IMR-90 (cell line): ENCODE data around the gene ELMO1. TPM values are rescaled to one million over a fixed set of nuclear protein-coding genes. Genes with fewer than 3 reads are reported as not detected.

Experiments
- ATAC-seq: fragments of 200-7000 bp; cut with Tn5 transposase; 2 replicates; pipeline ENCODE4 v1.9.1; 2020; ENCODE audit warnings: low read depth, mild to moderate bottlenecking, moderate library complexity
- BruUV-seq: library from RNA; stranded (reverse); fragments of 400-500 nt; replicated peaks from 2 replicates; lab custom pipeline; 2021; lab: Mats Ljungman, UMichigan
- CTCF ChIA-PET: fragments of 300-600 bp; formaldehyde crosslinking; extraction: SDS; loops from one replicate; lab custom pipeline; 2021; ENCODE audit warnings: antibody characterized with exemption; lab: Yijun Ruan, JAX
- POLR2A ChIA-PET: fragments of 300-600 bp; sonication (Branson Sonifier 250); formaldehyde crosslinking; loops from one replicate; lab custom pipeline; 2022; ENCODE audit warnings: antibody characterized with exemption; ENCODE audit not compliant: unreplicated experiment; lab: Charles Lee
- DNase-seq: peaks from one replicate; pipeline ENCODE4 v3.0.0; 2013
- H2AFZ ChIP-seq: replicated peaks from 2 replicates; pipeline ENCODE3; 2013; ENCODE audit warnings: low read length, mild to moderate bottlenecking; ENCODE audit not compliant: poor library complexity
- H2AK5ac ChIP-seq: 2 replicates; pipeline ENCODE4 v1.6.1; 2013; ENCODE audit warnings: low read depth, low read length, inconsistent platforms
- H2AK9ac ChIP-seq: replicated peaks from 2 replicates; pipeline ENCODE3; 2013; ENCODE audit warnings: mild to moderate bottlenecking, low read depth, low read length, moderate library complexity; ENCODE audit not compliant: poor library complexity
- H2BK120ac ChIP-seq: 2 replicates; pipeline ENCODE4 v1.6.1; 2013; ENCODE audit warnings: low read depth, low read length, inconsistent platforms
- H2BK15ac ChIP-seq: 3 replicates; pipeline ENCODE4 v1.6.1; 2013; ENCODE audit warnings: low read depth, low read length, inconsistent platforms
- H2BK20ac ChIP-seq: 2 replicates; pipeline ENCODE4 v1.6.1; 2013; ENCODE audit warnings: low read depth, mild to moderate bottlenecking, inconsistent platforms, low read length, moderate library complexity
- H2BK5ac ChIP-seq: 2 replicates; pipeline ENCODE4 v1.6.1; 2013; ENCODE audit warnings: mild to moderate bottlenecking, low read depth, low read length, inconsistent platforms; ENCODE audit not compliant: poor library complexity, severe bottlenecking
- H3K14ac ChIP-seq: replicated peaks from 2 replicates; pipeline ENCODE4 v1.6.1; 2013; ENCODE audit warnings: low read depth, low read length, inconsistent platforms
- H3K18ac ChIP-seq: 2 replicates; pipeline ENCODE4 v1.6.1; 2013; ENCODE audit warnings: low read depth, low read length, control low read depth
- H3K23ac ChIP-seq: 2 replicates; pipeline ENCODE4 v1.6.1; 2013; ENCODE audit warnings: low read depth, low read length, inconsistent platforms
- H3K27ac ChIP-seq: 2 replicates; pipeline ENCODE4 v1.5.1; 2013; ENCODE audit warnings: mild to moderate bottlenecking, control low read depth, low read length; ENCODE audit not compliant: insufficient read depth
- H3K27me3 ChIP-seq: 2 replicates; pipeline ENCODE4 v1.6.1; 2013; ENCODE audit warnings: low read length; ENCODE audit not compliant: control insufficient read depth, insufficient read depth
- H3K36me3 ChIP-seq: 2 replicates; pipeline ENCODE4 v1.6.1; 2013; ENCODE audit warnings: low read length, mixed read lengths; ENCODE audit not compliant: control insufficient read depth, insufficient read depth
- H3K4ac ChIP-seq: 2 replicates; pipeline ENCODE4 v1.6.1; 2013; ENCODE audit warnings: low read depth, low read length, inconsistent platforms
- H3K4me1 ChIP-seq: 2 replicates; pipeline ENCODE4 v1.6.1; 2013; ENCODE audit warnings: low read length, mixed read lengths; ENCODE audit not compliant: control insufficient read depth, insufficient read depth
- H3K4me2 ChIP-seq: 2 replicates; pipeline ENCODE4 v1.6.1; 2013; ENCODE audit warnings: low read depth, mild to moderate bottlenecking, control low read depth, low read length, moderate library complexity
- H3K4me3 ChIP-seq: 2 replicates; pipeline ENCODE4 v1.5.1; 2013; ENCODE audit warnings: low read depth, mild to moderate bottlenecking, control low read depth, low read length, moderate library complexity; ENCODE audit not compliant: insufficient read depth
- H3K56ac ChIP-seq: 2 replicates; pipeline ENCODE4 v1.6.1; 2013; ENCODE audit warnings: low read length, inconsistent platforms; ENCODE audit not compliant: insufficient read depth; ENCODE audit errors: extremely low read depth
- H3K79me1 ChIP-seq, 2 experiments: 2 replicates each; pipeline ENCODE4 v1.6.1; 2013; ENCODE audit warnings: low read length in 2 of 2, inconsistent platforms in 1 of 2, low read depth in 1 of 2
- H3K9ac ChIP-seq: 2 replicates; pipeline ENCODE4 v1.6.1; 2013; ENCODE audit warnings: low read depth, low read length, control low read depth
- H3K9me1 ChIP-seq: 2 replicates; pipeline ENCODE4 v1.6.1; 2013; ENCODE audit warnings: low read length, inconsistent platforms; ENCODE audit not compliant: insufficient read depth
- H3K9me3 ChIP-seq: 2 replicates; pipeline ENCODE4 v1.6.1; 2013; ENCODE audit warnings: low read length; ENCODE audit not compliant: control insufficient read depth, insufficient read depth
- H4K20me1 ChIP-seq: 2 replicates; pipeline ENCODE4 v1.6.1; 2013; ENCODE audit warnings: low read length, inconsistent platforms; ENCODE audit not compliant: insufficient read depth
- H4K5ac ChIP-seq: 2 replicates; pipeline ENCODE4 v1.6.1; 2013; ENCODE audit warnings: mild to moderate bottlenecking, low read depth, low read length, control low read depth
- H4K8ac ChIP-seq, 2 experiments: 2 replicates each; pipeline ENCODE4 v1.6.1; 2013; ENCODE audit warnings: low read depth in 2 of 2, low read length in 2 of 2, control low read depth in 1 of 2, inconsistent platforms in 1 of 2
- H4K91ac ChIP-seq: 2 replicates; pipeline ENCODE4 v1.6.1; 2013; ENCODE audit warnings: low read depth, low read length, inconsistent platforms; ENCODE audit not compliant: insufficient read depth
- BHLHE40 ChIP-seq: fragments of 150-350 bp; IDR thresholded peaks from 2 replicates; pipeline ENCODE4 v1.6.1; 2016; ENCODE audit warnings: mild to moderate bottlenecking, low read depth, low read length
- NFE2L2 ChIP-seq: fragments of 150-350 bp; IDR thresholded peaks from 2 replicates; pipeline ENCODE4 v1.6.1; 2016; ENCODE audit warnings: low read depth, mild to moderate bottlenecking, low read length
- POLR2A ChIP-seq: IDR thresholded peaks from 2 replicates; pipeline ENCODE4 v1.6.1; 2012; ENCODE audit warnings: mild to moderate bottlenecking, low read depth, low read length
- RAD21 ChIP-seq: IDR thresholded peaks from 2 replicates; pipeline ENCODE4 v1.6.1; 2012; ENCODE audit warnings: low read length, improper control_type of control experiment
- RCOR1 ChIP-seq: IDR thresholded peaks from 2 replicates; pipeline ENCODE4 v1.6.1; 2012; ENCODE audit warnings: mild to moderate bottlenecking, low read length, improper control_type of control experiment; ENCODE audit not compliant: insufficient replicate concordance
- RFX5 ChIP-seq: IDR thresholded peaks from 2 replicates; pipeline ENCODE4 v1.8.0; 2012; ENCODE audit warnings: low read depth, mild to moderate bottlenecking, low read length, moderate library complexity
- WGBS, 2 experiments: methylation state at CpG; one replicate each; pipeline versions ENCODE4 v1.1.5 to v1.1.7; 2013; ENCODE audit warnings: missing lambda C conversion rate in 2 of 2; ENCODE audit not compliant: insufficient read length in 1 of 2; ENCODE audit errors: extremely low coverage in 2 of 2; 5-methylcytosine and 5-hydroxymethylcytosine counted together
- dilution Hi-C: fragments of 300-500 bp; cut with HindIII; formaldehyde crosslinking; loops from one replicate; pipeline ENCODE4 v1.14.3; 2018; ENCODE audit warnings: low sequenced_read_pairs; ENCODE audit not compliant: unreplicated experiment
- in situ Hi-C: fragments of 300-500 bp; cut with MboI; formaldehyde crosslinking; loops from 3 replicates; pipeline ENCODE4 v1.14.3; 2019; ENCODE audit warnings: low sequenced_read_pairs, inconsistent platforms, mixed read lengths
- intact Hi-C: fragments of 100-400 bp; cut with micrococcal nuclease; formaldehyde crosslinking; loops from 2 replicates; pipeline ENCODE4 v1.10.0; 2022
- polyA plus RNA-seq, 3 experiments: library from polyadenylated mRNA; depleted of rRNA; stranded (reverse); fragments of >200 nt; gene quantifications; 2 replicates each; pipeline ENCODE4 v1.2.3, GENCODE V29; 2012; ENCODE audit warnings: low replicate concordance in 1 of 3
- total RNA-seq: library from RNA; depleted of rRNA; stranded (reverse); fragments of >200 nt; gene quantifications from 2 replicates; pipeline ENCODE4 v1.2.3, GENCODE V29; 2012
- TF ChIP-seq, protein P1 (sequence below): fragments of 150-350 bp; IDR thresholded peaks from 2 replicates; pipeline ENCODE4 v1.6.1; 2016; ENCODE audit warnings: low read depth, mild to moderate bottlenecking, low read length, moderate library complexity, borderline replicate concordance

Gene ELMO1
- total and polyA plus RNA-seq, 2 of the 4 experiments (the other 2 are of a cell fraction): 0.03 TPM; not detected in 1

DNA sequence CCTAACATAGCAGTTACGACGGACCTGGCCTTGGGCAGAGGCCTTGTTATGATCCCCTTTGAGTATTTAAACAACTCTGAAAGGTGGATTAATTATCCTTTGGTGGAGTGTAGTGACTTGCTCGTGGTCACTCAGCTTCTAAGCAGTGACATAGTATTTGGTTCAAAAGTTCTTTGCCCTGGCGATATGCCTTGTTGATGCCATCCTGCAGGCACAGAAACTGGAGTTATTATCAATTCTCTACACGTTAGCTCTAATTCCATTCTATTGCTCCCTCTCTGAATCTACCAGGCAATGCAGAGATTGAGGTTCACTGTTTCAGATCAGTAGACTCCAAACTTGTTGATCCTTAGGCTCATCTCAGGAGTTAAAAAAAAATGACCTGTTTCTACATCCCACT lies 32.5 kb upstream of the ELMO1 start:
- peaks cover 11% of the 10 kb centered on the region for H3K9me3 ChIP-seq
- no peak overlapping the region for H2BK5ac ChIP-seq
- no peak overlapping the region for H3K4me2 ChIP-seq
- in situ Hi-C loops (no loop called here), dilution Hi-C loops (no loop called here), intact Hi-C loops (no loop called here)
- no peak overlapping the region for H4K5ac ChIP-seq
- ChIA-PET POLR2A (no interaction called here), CTCF (no interaction called here)
- H3K9me1 ChIP-seq: no peaks in the 10 kb centered on the region
- no peak overlapping the region for H4K8ac ChIP-seq
- BruUV-seq: no TSS peak
- H3K79me1 ChIP-seq: no peaks in the 10 kb centered on the region
- H3K18ac ChIP-seq: no peak overlapping the region
- H3K4me1 ChIP-seq: no peaks in the 10 kb centered on the region
- H3K27ac ChIP-seq: no peak overlapping the region
- H2AFZ ChIP-seq: no peak overlapping the region
- no peak for ATAC-seq
- H2BK15ac ChIP-seq: no peak overlapping the region
- no peak for TF ChIP-seq POLR2A
- TF ChIP-seq, protein P1, sequence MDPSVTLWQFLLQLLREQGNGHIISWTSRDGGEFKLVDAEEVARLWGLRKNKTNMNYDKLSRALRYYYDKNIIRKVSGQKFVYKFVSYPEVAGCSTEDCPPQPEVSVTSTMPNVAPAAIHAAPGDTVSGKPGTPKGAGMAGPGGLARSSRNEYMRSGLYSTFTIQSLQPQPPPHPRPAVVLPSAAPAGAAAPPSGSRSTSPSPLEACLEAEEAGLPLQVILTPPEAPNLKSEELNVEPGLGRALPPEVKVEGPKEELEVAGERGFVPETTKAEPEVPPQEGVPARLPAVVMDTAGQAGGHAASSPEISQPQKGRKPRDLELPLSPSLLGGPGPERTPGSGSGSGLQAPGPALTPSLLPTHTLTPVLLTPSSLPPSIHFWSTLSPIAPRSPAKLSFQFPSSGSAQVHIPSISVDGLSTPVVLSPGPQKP: no peak
- no peak for TF ChIP-seq RFX5
- TF ChIP-seq NFE2L2: no peak
- TF ChIP-seq RAD21: no peak
- no peak for TF ChIP-seq RCOR1
- no peak for TF ChIP-seq BHLHE40
- no peak overlapping the region for H3K4me3 ChIP-seq
- no peak overlapping the region for H3K9ac ChIP-seq
- H3K36me3 ChIP-seq: no peaks in the 10 kb centered on the region
- no peak overlapping the region for H2AK9ac ChIP-seq
- no peaks in the 10 kb centered on the region for H3K27me3 ChIP-seq
- no peak overlapping the region for H3K4ac ChIP-seq
- H2BK20ac ChIP-seq: no peak overlapping the region
- H4K20me1 ChIP-seq: no peaks in the 10 kb centered on the region
- H3K23ac ChIP-seq: no peak overlapping the region
- H4K91ac ChIP-seq: no peak overlapping the region
- no peak overlapping the region for H2BK120ac ChIP-seq
- no peak overlapping the region for H3K14ac ChIP-seq
- no peak for DNase-seq
- no CpG with 5 or more reads among the region's 5 CpGs for WGBS, 2 experiments
- no peak overlapping the region for H3K56ac ChIP-seq
- no peak overlapping the region for H2AK5ac ChIP-seq
